Left ventricle myocardium inferior (tissue), 1 donor: Measurements from ENCODE around the gene FAM186B. TPM values are rescaled to one million over a fixed set of nuclear protein-coding genes. Genes with fewer than 3 reads are reported as not detected.

ENCODE experiments used
- DNase-seq: peaks from one replicate; pipeline ENCODE4 v3.0.0-alpha.2; 2020
- H3K27ac ChIP-seq: fragments of 200-600 bp; replicated peaks from 2 replicates; pipeline ENCODE4 v1.8.0; 2021
- H3K27me3 ChIP-seq: fragments of 200-600 bp; 2 replicates; pipeline ENCODE4 v1.8.0; 2021; ENCODE audit warnings: low read depth
- H3K36me3 ChIP-seq: fragments of 200-600 bp; 2 replicates; pipeline ENCODE4 v1.8.0; 2021
- H3K4me1 ChIP-seq: fragments of 200-600 bp; 2 replicates; pipeline ENCODE4 v1.8.0; 2021
- H3K4me3 ChIP-seq: fragments of 200-600 bp; 2 replicates; pipeline ENCODE4 v1.8.0; 2021; ENCODE audit warnings: mild to moderate bottlenecking, moderate library complexity
- H3K9me3 ChIP-seq: fragments of 200-600 bp; replicated peaks from 2 replicates; pipeline ENCODE4 v1.8.0; 2021
- intact Hi-C: fragments of 100-400 bp; cut with micrococcal nuclease; formaldehyde crosslinking; loops from one replicate; pipeline ENCODE4 v1.11.0; 2022
- total RNA-seq: library from RNA; stranded (reverse); fragmentation: NEBNext Ultra II Directional; extraction: Animal tissue kit (Norgen Biotek cat#: 25700); gene quantifications from one replicate; pipeline ENCODE4 v1.2.1, GENCODE V29; 2021
- TF ChIP-seq, protein P1 (sequence below): fragments of 200-600 bp; IDR thresholded peaks from 2 replicates; pipeline ENCODE4 v1.8.0; 2021; ENCODE audit warnings: antibody characterized with exemption, mild to moderate bottlenecking, borderline replicate concordance
- donor health status: DM: no; HTN: yes; CAD: no; lungs with severe emphysema.

The FAM186B gene
- total RNA-seq, 1 donor from 2014 or later: 0.33 TPM

- intact Hi-C loops: no loop called here
- peak overlapping the region; percentile 50 for H3K27ac ChIP-seq
- no peaks in the 10 kb centered on the region for H3K27me3 ChIP-seq
- peaks cover 36% of the 10 kb centered on the region for H3K36me3 ChIP-seq
- H3K4me1 ChIP-seq: peaks cover 18% of the 10 kb centered on the region
- no peak overlapping the region for H3K4me3 ChIP-seq
- H3K9me3 ChIP-seq: no peaks in the 10 kb centered on the region
- DNase-seq: no peak
- TF ChIP-seq, protein P1, sequence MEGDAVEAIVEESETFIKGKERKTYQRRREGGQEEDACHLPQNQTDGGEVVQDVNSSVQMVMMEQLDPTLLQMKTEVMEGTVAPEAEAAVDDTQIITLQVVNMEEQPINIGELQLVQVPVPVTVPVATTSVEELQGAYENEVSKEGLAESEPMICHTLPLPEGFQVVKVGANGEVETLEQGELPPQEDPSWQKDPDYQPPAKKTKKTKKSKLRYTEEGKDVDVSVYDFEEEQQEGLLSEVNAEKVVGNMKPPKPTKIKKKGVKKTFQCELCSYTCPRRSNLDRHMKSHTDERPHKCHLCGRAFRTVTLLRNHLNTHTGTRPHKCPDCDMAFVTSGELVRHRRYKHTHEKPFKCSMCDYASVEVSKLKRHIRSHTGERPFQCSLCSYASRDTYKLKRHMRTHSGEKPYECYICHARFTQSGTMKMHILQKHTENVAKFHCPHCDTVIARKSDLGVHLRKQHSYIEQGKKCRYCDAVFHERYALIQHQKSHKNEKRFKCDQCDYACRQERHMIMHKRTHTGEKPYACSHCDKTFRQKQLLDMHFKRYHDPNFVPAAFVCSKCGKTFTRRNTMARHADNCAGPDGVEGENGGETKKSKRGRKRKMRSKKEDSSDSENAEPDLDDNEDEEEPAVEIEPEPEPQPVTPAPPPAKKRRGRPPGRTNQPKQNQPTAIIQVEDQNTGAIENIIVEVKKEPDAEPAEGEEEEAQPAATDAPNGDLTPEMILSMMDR: peak; percentile 76
These were observed 31.7 kb upstream of the FAM186B start for GRCh38 chr12:49636979-49637755.

DNA sequence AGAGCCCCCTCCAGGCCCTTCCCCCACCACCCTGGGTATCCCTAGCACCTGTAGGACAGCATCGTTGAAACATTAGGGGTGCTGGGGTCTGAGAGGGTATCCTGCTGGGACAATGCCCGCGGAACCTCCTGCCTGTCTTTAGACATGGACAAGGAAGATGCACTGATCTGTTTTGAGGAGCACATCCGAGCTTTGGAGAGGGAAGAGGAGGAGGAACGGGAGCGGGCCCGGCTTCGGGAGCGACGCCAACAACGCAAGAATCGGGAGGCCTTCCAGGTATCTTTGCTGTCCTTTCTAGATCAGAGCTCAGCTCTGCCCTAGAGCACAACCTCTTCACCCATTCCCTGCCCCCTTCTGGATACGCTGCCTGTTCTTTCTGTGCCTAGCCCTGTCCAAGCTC lies 31.1 kb upstream of the FAM186B start:
- Histone ChIP-seq H3K4me3 (no peak overlapping the region), H3K9me3 (no peaks in the 10 kb centered on the region), H3K27ac (peak overlapping the region; percentile 50), H3K36me3 (peaks cover 35% of the 10 kb centered on the region), H3K27me3 (no peaks in the 10 kb centered on the region), H3K4me1 (peaks cover 18% of the 10 kb centered on the region)
- DNase-seq: no peak
- intact Hi-C loops: no loop called here
- TF ChIP-seq, protein P1: no peak

DNA sequence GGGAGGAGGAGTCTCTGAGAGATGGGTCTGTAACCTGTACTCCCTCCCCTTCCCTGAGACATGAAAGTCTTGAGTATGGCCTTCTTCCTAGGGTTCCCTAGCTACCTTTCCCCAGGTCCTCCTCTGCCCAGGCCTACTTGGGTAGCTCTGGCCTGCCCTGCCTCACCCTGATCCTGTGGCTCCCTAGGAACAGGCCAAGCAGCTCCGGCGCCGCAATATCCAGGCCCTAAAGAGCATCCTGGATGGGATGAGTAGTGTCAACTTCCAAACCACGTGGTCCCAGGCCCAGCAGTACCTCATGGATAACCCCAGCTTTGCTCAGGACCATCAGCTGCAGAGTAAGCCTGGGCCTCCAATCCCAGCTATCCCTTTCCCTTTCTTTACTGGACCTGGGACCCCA lies 30.2 kb upstream of the FAM186B start:
- H3K27me3 ChIP-seq: no peaks in the 10 kb centered on the region
- H3K27ac ChIP-seq: no peak overlapping the region
- H3K4me1 ChIP-seq: peaks cover 18% of the 10 kb centered on the region
- peaks cover 27% of the 10 kb centered on the region for H3K36me3 ChIP-seq
- DNase-seq: no peak
- TF ChIP-seq, protein P1: no peak
- intact Hi-C loops: no loop called here
- no peaks in the 10 kb centered on the region for H3K9me3 ChIP-seq
- H3K4me3 ChIP-seq: no peak overlapping the region

DNA sequence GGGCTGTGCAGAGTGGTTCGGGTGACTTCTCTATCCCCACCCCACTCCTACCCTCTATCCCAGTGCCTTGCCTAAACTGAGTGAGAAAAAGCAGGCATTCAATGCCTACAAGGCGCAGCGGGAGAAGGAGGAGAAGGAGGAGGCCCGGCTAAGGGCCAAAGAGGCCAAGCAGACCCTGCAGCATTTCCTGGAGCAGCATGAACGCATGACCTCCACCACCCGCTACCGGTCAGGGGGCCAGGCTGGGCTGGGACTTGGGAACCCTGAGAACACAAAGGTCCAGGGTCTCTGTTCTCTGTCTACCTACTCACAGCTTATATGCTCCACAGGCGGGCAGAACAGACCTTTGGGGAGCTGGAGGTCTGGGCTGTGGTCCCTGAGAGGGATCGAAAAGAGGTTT lies 29.6 kb upstream of the FAM186B start:
- Histone ChIP-seq H3K27ac (no peak overlapping the region), H3K4me1 (peaks cover 18% of the 10 kb centered on the region), H3K27me3 (no peaks in the 10 kb centered on the region), H3K9me3 (no peaks in the 10 kb centered on the region), H3K4me3 (no peak overlapping the region), H3K36me3 (peaks cover 27% of the 10 kb centered on the region)
- DNase-seq: no peak
- intact Hi-C loops: no loop called here
- TF ChIP-seq, protein P1: no peak

DNA sequence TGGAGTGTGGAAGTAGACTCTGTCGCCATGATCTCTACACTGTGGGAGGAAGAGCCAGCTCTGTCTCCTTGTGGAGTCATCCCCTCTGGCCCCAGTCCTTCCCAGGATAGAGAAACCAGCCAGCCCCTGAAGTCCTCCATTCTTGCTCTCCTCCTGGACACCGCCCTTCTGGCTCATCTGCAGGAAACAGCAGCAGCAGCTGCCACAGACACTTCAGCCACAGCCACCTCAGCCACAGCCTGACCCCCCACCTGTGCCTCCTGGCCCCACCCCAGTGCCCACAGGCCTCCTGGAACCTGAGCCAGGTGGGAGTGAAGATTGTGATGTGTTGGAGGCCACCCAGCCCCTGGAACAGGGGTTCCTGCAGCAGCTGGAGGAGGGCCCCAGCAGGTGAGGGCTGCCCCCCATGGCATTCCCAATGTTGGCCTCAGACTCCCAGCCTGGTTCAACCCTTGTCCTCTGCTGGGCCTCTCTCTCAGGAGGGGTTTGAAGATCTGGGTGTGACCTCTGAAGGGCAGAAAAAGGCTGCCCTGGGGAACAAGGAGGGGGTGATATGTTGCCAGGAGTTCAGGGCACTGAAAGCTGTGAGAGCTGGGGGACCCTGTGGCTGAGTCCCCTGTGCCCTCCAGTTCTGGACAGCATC lies 28.4 kb upstream of the FAM186B start:
- no peak overlapping the region for H3K27ac ChIP-seq
- peaks cover 18% of the 10 kb centered on the region for H3K4me1 ChIP-seq
- intact Hi-C loops: no loop called here
- no peak overlapping the region for H3K4me3 ChIP-seq
- TF ChIP-seq, protein P1: no peak
- no peaks in the 10 kb centered on the region for H3K9me3 ChIP-seq
- no peak for DNase-seq
- no peaks in the 10 kb centered on the region for H3K27me3 ChIP-seq
- H3K36me3 ChIP-seq: peaks cover 27% of the 10 kb centered on the region
